ENCODE results near the gene THSD4. TPM values are rescaled to one million over a fixed set of nuclear protein-coding genes. Genes with fewer than 3 reads are reported as not detected.

The THSD4 gene
- total RNA-seq, 1 donor from 2014 or later: 66.8 TPM

- H3K27me3 ChIP-seq: no peaks in the 10 kb centered on the region
- no peak overlapping the region for H3K4me3 ChIP-seq
- no peak for DNase-seq (ENCODE audit: extremely low spot score in 2 of 2)
- no peak overlapping the region for H3K27ac ChIP-seq
- H3K4me1 ChIP-seq: peaks cover 24% of the 10 kb centered on the region
- intact Hi-C loops (cut with DNase I): loop anchor here (2.0 kb wide), 1 partner anchor 39 kb away; no protein-coding TSS in a partner anchor
- no peaks in the 10 kb centered on the region for H3K36me3 ChIP-seq
- no peaks in the 10 kb centered on the region for H3K9me3 ChIP-seq
- TF ChIP-seq CTCF (IDR thresholded peaks at IDR 0.05): no peak
- no peak for TF ChIP-seq POLR2A (IDR thresholded peaks at IDR 0.05)
- no peak for TF ChIP-seq POLR2AphosphoS5 (IDR thresholded peaks at IDR 0.05; ENCODE audit: insufficient read depth in 1 of 2, low read depth in 1 of 2)
These were observed 181.0 kb downstream of the THSD4 start for GRCh38 chr15:71296315-71296679.

GRCh38 chr15:71301958-71302621 is 186.8 kb downstream of the THSD4 start:
- no peak for DNase-seq (ENCODE audit: extremely low spot score in 2 of 2)
- no peaks in the 10 kb centered on the region for H3K9me3 ChIP-seq
- no peaks in the 10 kb centered on the region for H3K27me3 ChIP-seq
- TF ChIP-seq POLR2A (IDR thresholded peaks at IDR 0.05) (no peak), POLR2AphosphoS5 (IDR thresholded peaks at IDR 0.05; ENCODE audit: insufficient read depth in 1 of 2, low read depth in 1 of 2) (no peak), CTCF (IDR thresholded peaks at IDR 0.05) (no peak)
- no peaks in the 10 kb centered on the region for H3K36me3 ChIP-seq
- intact Hi-C loops (cut with DNase I): no loop called here
- peaks cover 8% of the 10 kb centered on the region for H3K4me1 ChIP-seq
- H3K27ac ChIP-seq: no peak overlapping the region
- no peak overlapping the region for H3K4me3 ChIP-seq

GRCh38 chr15:71302861-71303410 is 187.7 kb downstream of the THSD4 start:
- Histone ChIP-seq H3K27me3 (no peaks in the 10 kb centered on the region), H3K9me3 (no peaks in the 10 kb centered on the region), H3K27ac (no peak overlapping the region), H3K4me3 (no peak overlapping the region), H3K4me1 (peaks cover 8% of the 10 kb centered on the region), H3K36me3 (no peaks in the 10 kb centered on the region)
- no peak for DNase-seq (ENCODE audit: extremely low spot score in 2 of 2)
- intact Hi-C loops (cut with DNase I): no loop called here
- TF ChIP-seq POLR2AphosphoS5 (IDR thresholded peaks at IDR 0.05; ENCODE audit: insufficient read depth in 1 of 2, low read depth in 1 of 2): no peak
- no peak for TF ChIP-seq CTCF (IDR thresholded peaks at IDR 0.05)
- no peak for TF ChIP-seq POLR2A (IDR thresholded peaks at IDR 0.05)

- Histone ChIP-seq H3K4me1 (peaks cover 8% of the 10 kb centered on the region), H3K27ac (no peak overlapping the region), H3K9me3 (no peaks in the 10 kb centered on the region), H3K36me3 (no peaks in the 10 kb centered on the region), H3K4me3 (no peak overlapping the region), H3K27me3 (no peaks in the 10 kb centered on the region)
- no peak for DNase-seq (ENCODE audit: extremely low spot score in 2 of 2)
- TF ChIP-seq POLR2AphosphoS5 (IDR thresholded peaks at IDR 0.05; ENCODE audit: insufficient read depth in 1 of 2, low read depth in 1 of 2): no peak
- TF ChIP-seq POLR2A (IDR thresholded peaks at IDR 0.05): no peak
- TF ChIP-seq CTCF (IDR thresholded peaks at IDR 0.05): no peak
- intact Hi-C loops (cut with DNase I): no loop called here
These were observed 188.7 kb downstream of the THSD4 start for GRCh38 chr15:71303977-71304376.

- H3K36me3 ChIP-seq: no peaks in the 10 kb centered on the region
These were observed 189.4 kb downstream of the THSD4 start for GRCh38 chr15:71304681-71305080.

More at GRCh38 chr15:71304681-71305080, 189.4 kb downstream of the THSD4 start:
- no peak overlapping the region for H3K27ac ChIP-seq
- H3K9me3 ChIP-seq: no peaks in the 10 kb centered on the region
- H3K4me1 ChIP-seq: peaks cover 8% of the 10 kb centered on the region
- TF ChIP-seq CTCF (IDR thresholded peaks at IDR 0.05): no peak
- TF ChIP-seq POLR2A (IDR thresholded peaks at IDR 0.05): no peak
- no peak for TF ChIP-seq POLR2AphosphoS5 (IDR thresholded peaks at IDR 0.05; ENCODE audit: insufficient read depth in 1 of 2, low read depth in 1 of 2)
- no peak for DNase-seq (ENCODE audit: extremely low spot score in 2 of 2)
- intact Hi-C loops (cut with DNase I): no loop called here
- H3K27me3 ChIP-seq: no peaks in the 10 kb centered on the region
- H3K4me3 ChIP-seq: no peak overlapping the region
